Measurements from ENCODE around the gene CFAP221.
"Not testable (repeated sequence)": the region's sequence is repeated elsewhere in the genome, so short reads cannot be mapped to it uniquely, and the experiment has no call there.

Gene CFAP221

GRCh38 chr2:119591523-119591922 lies 47.3 kb downstream of the CFAP221 start:
- no peak for DNase-seq

GRCh38 chr2:119592436-119592835 lies 48.2 kb downstream of the CFAP221 start:
- DNase-seq: no peak

DNA sequence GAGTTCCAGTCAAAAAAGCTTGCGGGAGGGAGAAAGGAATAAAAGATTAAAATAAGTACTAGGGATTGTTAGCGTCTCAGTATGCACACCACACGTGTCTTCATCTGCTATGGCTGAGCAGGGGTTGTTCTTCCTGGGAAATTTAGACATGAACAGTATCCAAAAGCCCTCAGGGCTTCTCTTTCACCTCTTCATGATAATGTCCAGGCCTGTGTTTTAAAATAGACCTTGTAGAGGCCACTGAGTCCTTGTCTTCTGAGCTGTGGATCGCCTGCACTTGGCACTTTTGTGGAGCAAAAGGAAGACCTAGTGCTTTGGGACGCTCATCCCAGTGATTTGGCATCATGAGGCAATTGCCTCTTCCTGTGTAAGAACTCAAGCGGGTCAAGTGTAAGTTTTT lies 52.4 kb downstream of the CFAP221 start:
- no peak for DNase-seq

- no peak for DNase-seq
Observed at GRCh38 chr2:119598596-119599263, 54.5 kb downstream of the CFAP221 start.

DNA sequence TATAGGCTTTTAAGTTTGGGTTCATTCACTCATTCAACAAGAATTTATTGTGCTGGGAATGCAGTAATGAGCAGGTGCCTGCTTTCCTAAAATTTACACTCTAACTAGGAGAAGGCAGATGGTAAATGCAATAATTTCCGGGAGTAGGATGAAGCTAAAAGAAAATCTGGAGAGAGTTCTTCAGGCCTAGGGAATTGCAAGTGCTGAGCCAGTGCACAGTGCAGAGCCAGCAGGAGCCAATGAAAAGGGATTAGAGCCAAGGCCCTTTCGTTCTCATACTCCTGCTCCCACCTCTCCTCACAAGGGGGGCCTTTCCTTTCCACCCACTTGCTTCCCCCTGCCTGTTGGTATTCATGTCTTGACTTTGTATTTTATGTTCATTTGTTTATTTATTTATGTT lies 55.1 kb downstream of the CFAP221 start:
- no peak for DNase-seq

GRCh38 chr2:119605096-119605495 lies 60.8 kb downstream of the CFAP221 start:
- no peak for DNase-seq

DNA sequence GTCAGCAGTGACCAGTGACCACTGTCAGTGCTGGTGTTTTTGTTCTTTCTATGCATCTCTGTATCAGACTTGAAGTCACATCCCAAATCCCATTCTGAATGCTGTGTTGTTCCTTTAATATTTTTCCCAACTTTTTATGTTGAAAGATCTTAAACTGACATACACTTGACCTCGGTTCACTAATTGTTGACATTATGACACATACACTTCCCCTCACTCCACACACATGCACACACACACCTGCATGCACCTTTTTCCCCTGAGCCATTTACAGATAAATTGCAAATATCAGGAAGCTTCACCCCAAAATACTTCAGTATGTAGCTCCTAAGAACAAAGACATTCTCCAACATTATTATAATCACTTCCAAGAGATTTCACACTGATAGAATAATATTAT lies 62.4 kb downstream of the CFAP221 start:
- DNase-seq: no peak

GRCh38 chr2:119608553-119608952 lies 64.3 kb downstream of the CFAP221 start:
- no peak for DNase-seq

DNA sequence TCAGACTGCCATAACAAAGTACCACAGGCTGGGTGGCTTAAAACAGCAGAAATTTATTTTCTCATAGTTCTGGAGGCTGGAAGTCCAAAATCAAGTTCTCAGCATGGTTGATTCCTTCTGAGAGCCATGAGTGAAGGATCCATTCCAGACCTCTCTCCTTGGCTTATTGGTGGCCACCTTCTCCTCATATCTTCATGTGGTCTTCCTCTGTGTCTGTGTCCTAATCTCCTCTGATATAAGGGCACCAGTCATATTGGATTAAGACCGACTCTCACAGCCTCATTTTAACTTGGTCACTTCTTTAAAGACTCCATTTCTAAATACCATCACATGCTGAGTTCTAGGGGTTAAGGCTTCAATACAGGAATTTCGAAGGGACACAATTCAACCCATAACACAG lies 65.1 kb downstream of the CFAP221 start:
- no peak for DNase-seq

DNA sequence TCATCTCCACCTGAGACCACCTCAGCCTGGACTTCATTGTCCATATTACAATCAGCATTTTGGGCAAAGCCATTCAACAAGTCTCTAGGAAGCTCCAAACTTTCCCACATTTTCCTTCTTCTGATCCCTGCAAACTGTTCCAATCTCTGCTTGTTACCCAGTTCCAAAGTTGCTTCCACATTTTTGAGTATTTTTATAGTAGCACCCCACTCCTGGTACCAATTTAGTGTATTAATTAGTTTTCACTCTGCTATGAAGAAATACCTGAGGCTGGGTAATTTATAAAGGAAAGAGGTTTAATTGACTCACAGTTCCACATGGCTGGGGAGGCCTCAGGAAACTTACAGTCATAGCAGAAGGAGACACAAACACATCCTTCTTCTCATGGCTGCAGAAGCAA lies 69.9 kb downstream of the CFAP221 start:
- DNase-seq: not testable (repeated sequence)

GRCh38 chr2:119616421-119616820 lies 72.2 kb downstream of the CFAP221 start:
- no peak for DNase-seq

- no peak for DNase-seq
Observed at GRCh38 chr2:119617455-119617854, 73.2 kb downstream of the CFAP221 start.

- DNase-seq: not testable (repeated sequence)
Observed at GRCh38 chr2:119618725-119619124, 74.5 kb downstream of the CFAP221 start.

DNA sequence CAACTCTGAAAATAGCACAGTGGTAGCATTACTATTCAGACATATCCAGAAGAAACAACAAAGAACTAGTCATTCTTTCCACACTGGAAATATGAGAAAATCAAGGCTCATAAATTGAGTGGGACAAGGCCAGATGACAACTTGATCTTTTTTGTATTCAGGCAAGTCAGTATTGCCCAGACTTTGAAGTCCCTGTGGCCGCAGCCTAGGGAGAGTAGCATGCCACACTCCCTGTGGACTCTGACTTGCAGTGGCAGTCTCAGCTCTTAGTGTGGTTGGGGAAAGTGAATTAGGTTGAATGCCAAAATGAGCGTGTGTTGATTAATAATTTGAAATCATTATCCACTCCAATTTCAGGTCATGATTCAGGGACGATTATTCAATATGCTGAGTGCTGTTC lies 81.0 kb downstream of the CFAP221 start:
- no peak for DNase-seq

- no peak for DNase-seq
Observed at GRCh38 chr2:119629323-119629825, 85.1 kb downstream of the CFAP221 start.

DNA sequence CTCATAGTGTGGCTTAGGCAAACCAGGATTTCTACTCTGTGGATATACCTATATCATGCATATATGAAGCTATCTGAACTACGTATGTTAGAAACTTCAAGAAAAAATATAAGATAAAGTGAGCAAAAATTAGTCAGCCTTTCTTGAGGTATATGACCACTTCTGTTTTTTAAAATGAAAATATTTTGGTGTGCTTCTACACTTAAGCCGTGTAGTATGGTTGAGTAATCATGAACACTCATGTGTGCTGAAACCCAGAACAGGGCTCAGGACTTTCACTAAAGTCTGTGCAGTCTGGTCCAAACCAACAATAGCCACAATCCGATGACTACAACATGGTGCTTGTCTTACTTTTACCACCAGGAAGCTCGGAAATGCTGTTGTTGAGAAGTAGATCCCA lies 85.9 kb downstream of the CFAP221 start:
- DNase-seq: no peak

DNA sequence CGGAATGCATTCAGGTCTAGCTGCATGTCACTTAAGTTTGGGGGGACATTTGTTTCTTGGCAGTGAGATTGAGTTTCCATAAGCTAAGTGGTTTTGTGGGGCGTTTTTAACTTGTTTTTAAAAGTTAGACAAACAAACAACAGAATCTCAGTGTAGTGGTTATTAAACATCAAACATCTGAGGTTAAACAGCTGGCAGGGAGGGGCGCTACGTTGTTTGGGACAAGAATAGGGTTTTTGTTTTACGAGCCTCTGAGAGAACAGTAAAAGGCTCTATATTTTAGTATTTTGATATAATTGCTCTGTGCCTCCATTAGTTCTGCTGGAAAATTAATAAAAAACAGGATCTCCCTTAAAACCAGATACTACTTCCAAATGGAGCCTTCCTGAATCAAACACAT lies 93.1 kb downstream of the CFAP221 start:
- no peak for DNase-seq

- no peak for DNase-seq
Observed at GRCh38 chr2:119638246-119638645, 94.0 kb downstream of the CFAP221 start.

DNA sequence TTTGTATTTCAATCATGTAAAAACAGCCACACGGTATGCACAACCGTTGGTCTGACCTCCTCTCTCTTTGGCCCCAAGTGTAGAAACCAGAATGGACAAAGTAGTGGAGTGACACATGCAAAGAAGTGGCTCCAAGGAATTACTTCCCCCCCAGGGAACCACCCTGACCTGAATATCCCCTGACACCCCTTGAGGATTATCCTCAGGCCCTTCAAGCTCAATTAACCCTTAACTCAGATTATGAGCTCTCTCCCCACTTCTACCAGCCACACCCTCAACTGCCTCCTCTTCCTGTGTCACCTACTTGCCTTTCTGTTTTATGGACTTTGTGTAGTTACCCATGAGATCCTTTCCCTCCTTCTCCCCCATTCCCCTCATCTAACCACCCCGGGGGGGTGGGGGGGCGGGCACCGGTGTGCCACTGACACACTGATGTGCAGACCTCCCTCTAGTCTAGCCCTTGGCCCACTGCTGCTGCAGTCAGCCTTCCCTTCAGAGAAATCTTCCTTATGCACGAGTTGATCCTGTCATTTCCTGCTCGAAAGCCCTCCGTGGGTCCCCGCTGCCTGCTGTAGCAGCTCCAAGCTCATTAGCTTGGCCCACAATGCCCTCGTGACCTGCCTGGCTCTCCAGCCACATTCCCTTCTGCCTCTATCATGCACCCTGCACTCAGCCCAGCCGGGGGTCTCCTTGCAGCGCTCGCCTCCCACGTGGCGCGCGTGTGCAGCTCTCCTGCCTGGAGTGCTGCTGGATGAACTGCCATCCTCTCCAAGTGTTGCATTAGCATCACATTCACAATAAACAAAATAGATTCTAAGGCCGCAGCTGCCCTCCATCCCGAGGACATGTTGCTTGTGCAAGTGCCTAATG lies 94.7 kb downstream of the CFAP221 start:
- DNase-seq: no peak

- peak; percentile 47 for DNase-seq
Observed at GRCh38 chr2:119641562-119642258, 97.5 kb downstream of the CFAP221 start.

- DNase-seq: no peak
Observed at GRCh38 chr2:119644186-119644585, 99.9 kb downstream of the CFAP221 start.

- no peak for DNase-seq
Observed at GRCh38 chr2:119645173-119645855, 101.1 kb downstream of the CFAP221 start.

DNA sequence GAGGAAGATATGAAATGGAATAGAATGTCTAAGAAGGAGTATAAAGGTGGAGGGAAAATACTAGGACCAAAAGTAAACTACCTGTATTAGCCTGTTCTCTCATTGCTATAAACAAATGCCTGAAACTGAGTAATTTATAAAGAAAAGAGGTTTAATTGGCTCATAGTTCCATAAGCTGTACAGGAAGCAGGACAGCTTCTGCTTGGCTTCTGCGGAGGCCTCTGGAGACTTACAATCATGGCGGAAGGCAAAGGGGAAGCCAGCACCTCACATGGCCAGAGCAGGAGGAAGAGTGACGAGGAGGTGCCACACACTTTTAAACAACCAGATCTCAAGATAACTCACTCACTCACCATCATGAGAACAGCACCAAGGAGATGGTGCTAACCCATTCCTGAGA lies 101.9 kb downstream of the CFAP221 start:
- DNase-seq: no peak
